Ovary (tissue), 3 donors: Measurements from ENCODE around the gene FXN.

Source experiments
- CTCF ChIP-seq, 3 donors: fragments of 450-650 bp in 2 of 3; fragments of 200-600 bp in 1 of 3; IDR thresholded peaks; one replicate each; pipeline versions ENCODE4 v1.5.1 to v1.8.0; 2016 to 2022; ENCODE audit warnings: antibody characterized with exemption in 3 of 3, mild to moderate bottlenecking in 1 of 3
- EP300 ChIP-seq: sonication (generic); formaldehyde crosslinking; IDR thresholded peaks from one replicate; pipeline ENCODE4 v1.6.1; 2017; ENCODE audit warnings: antibody characterized with exemption
- donor health status: DM: no; HTN: no; CAD: no.

GRCh38 chr9:69070201-69070600, 34.6 kb downstream of the FXN start:
- TF ChIP-seq EP300 (no peak), CTCF (IDR thresholded peaks at IDR 0.05) (no peak)
